GM23338 (cell line): ENCODE results near the gene SLC19A1. TPM values are rescaled to one million over a fixed set of nuclear protein-coding genes. Genes with fewer than 3 reads are reported as not detected.
A peak's percentile ranks its signal among the peaks of the same experiment; 100 is the strongest.

Source experiments
- ATAC-seq: fragments of 200-7000 bp; cut with Tn5 transposase; 3 replicates; pipeline ENCODE4 v1.9.1; 2020
- DNase-seq: peaks from one replicate; pipeline ENCODE4 v3.0.0-alpha.2; 2015; ENCODE audit warnings: low spot score
- H2AFZ ChIP-seq: fragments of 200-600 bp; sonication (generic); 2 replicates; pipeline ENCODE4 v1.8.0; 2016; ENCODE audit warnings: antibody characterized with exemption, mild to moderate bottlenecking, moderate library complexity
- H3F3A ChIP-seq: fragments of 200-600 bp; sonication (generic); replicated peaks from 2 replicates; pipeline ENCODE4 v1.8.0; 2017; ENCODE audit warnings: antibody characterized with exemption, mixed run types, low read depth
- H3K27ac ChIP-seq: fragments of 200-600 bp; sonication (generic); 2 replicates; pipeline ENCODE4 v1.6.1; 2016; ENCODE audit warnings: low read depth
- H3K27me3 ChIP-seq: fragments of 200-600 bp; sonication (generic); 2 replicates; pipeline ENCODE4 v1.8.0; 2016; ENCODE audit warnings: mild to moderate bottlenecking, mixed run types, moderate library complexity; ENCODE audit not compliant: insufficient read depth
- H3K36me3 ChIP-seq: fragments of 200-600 bp; sonication (generic); 2 replicates; pipeline ENCODE4 v1.8.0; 2016; ENCODE audit warnings: mild to moderate bottlenecking; ENCODE audit not compliant: insufficient read depth
- H3K4me1 ChIP-seq: fragments of 200-600 bp; sonication (generic); 2 replicates; pipeline ENCODE4 v1.8.0; 2016; ENCODE audit warnings: mild to moderate bottlenecking, moderate library complexity; ENCODE audit not compliant: insufficient read depth
- H3K4me2 ChIP-seq: fragments of 200-600 bp; sonication (generic); 2 replicates; pipeline ENCODE4 v1.7.1; 2017; ENCODE audit warnings: mixed run types
- H3K4me3 ChIP-seq: fragments of 200-600 bp; sonication (generic); 2 replicates; pipeline ENCODE4 v1.6.1; 2016; ENCODE audit warnings: mixed run types
- H3K79me2 ChIP-seq: fragments of 200-600 bp; sonication (generic); replicated peaks from 2 replicates; pipeline ENCODE4 v1.8.0; 2017; ENCODE audit warnings: mild to moderate bottlenecking; ENCODE audit not compliant: insufficient read depth
- H3K9me2 ChIP-seq: fragments of 200-600 bp; sonication (generic); 2 replicates; pipeline ENCODE4 v1.8.0; 2017; ENCODE audit not compliant: insufficient read depth
- H4K20me1 ChIP-seq: fragments of 200-600 bp; sonication (generic); replicated peaks from 2 replicates; pipeline ENCODE4 v1.8.0; 2017; ENCODE audit warnings: mild to moderate bottlenecking; ENCODE audit not compliant: insufficient read depth
- H3K27ac Mint-ChIP-seq: 2 replicates; pipeline ENCODE4 v1.8.0; 2020; ENCODE audit warnings: inconsistent platforms, mild to moderate bottlenecking, moderate library complexity, mixed read lengths
- H3K27me3 Mint-ChIP-seq: 3 replicates; pipeline ENCODE4 v1.8.0; 2022; ENCODE audit warnings: low read depth, mild to moderate bottlenecking, moderate library complexity, mixed read lengths, inconsistent platforms; ENCODE audit not compliant: insufficient read depth, poor library complexity
- H3K36me3 Mint-ChIP-seq: 3 replicates; pipeline ENCODE4 v1.8.0; 2021; ENCODE audit warnings: low read depth, mild to moderate bottlenecking, inconsistent platforms, moderate library complexity, mixed read lengths
- H3K4me1 Mint-ChIP-seq: 3 replicates; pipeline ENCODE4 v1.8.0; 2020; ENCODE audit warnings: mild to moderate bottlenecking, inconsistent platforms, mixed read lengths
- H3K4me3 Mint-ChIP-seq: 3 replicates; pipeline ENCODE4 v1.8.0; 2021; ENCODE audit warnings: moderate library complexity, mild to moderate bottlenecking, inconsistent platforms, mixed read lengths
- H3K9me3 Mint-ChIP-seq: 3 replicates; pipeline ENCODE4 v1.8.0; 2020; ENCODE audit warnings: moderate library complexity, mild to moderate bottlenecking, inconsistent platforms, mixed read lengths
- CTCF ChIP-seq, 2 experiments: fragments of 200-600 bp in 1 of 2; sonication (generic) in 1 of 2; conservative IDR thresholded peaks; 2 replicates each; pipeline versions ENCODE4 v1.5.1 to v1.6.1; 2016 to 2017; ENCODE audit warnings: antibody characterized with exemption in 2 of 2, low read depth in 2 of 2, mild to moderate bottlenecking in 2 of 2, moderate library complexity in 1 of 2
- ETS1 ChIP-seq: IDR thresholded peaks from 2 replicates; pipeline ENCODE4 v1.6.1; 2016; ENCODE audit warnings: antibody characterized with exemption
- EZH2 ChIP-seq: fragments of 200-600 bp; sonication (generic); IDR thresholded peaks from one replicate; pipeline ENCODE4 v1.8.0; 2017; ENCODE audit warnings: antibody characterized with exemption, mild to moderate bottlenecking, low read depth; ENCODE audit not compliant: unreplicated experiment
- POLR2AphosphoS5 ChIP-seq: IDR thresholded peaks from 2 replicates; pipeline ENCODE4 v1.6.1; 2016; ENCODE audit warnings: antibody characterized with exemption, low read depth
- REST ChIP-seq: IDR thresholded peaks from one replicate; pipeline ENCODE4 v1.6.1; 2018; ENCODE audit warnings: antibody characterized with exemption; ENCODE audit not compliant: unreplicated experiment
- ZNF331 ChIP-seq: fragments of 250-450 bp; sonication (Bioruptor Pico); IDR thresholded peaks from 2 replicates; pipeline ENCODE4 v1.5.0; 2020; ENCODE audit warnings: low read depth, mild to moderate bottlenecking, moderate library complexity
- ZNF462 ChIP-seq: fragments of 250-450 bp; sonication (Bioruptor Pico); IDR thresholded peaks from 2 replicates; pipeline ENCODE4 v1.5.0; 2020; ENCODE audit warnings: mild to moderate bottlenecking, moderate library complexity
- polyA plus RNA-seq: library from polyadenylated mRNA; unstranded; fragments of >200 nt; fragmentation: Nextera tagmentation; extraction: Ambion mirVana; gene quantifications from 2 replicates; pipeline ENCODE4 v1.2.1, GENCODE V29; 2016
- total RNA-seq: library from RNA; depleted of rRNA; stranded (reverse); fragments of >200 nt; shearing (Covaris generic); gene quantifications from 2 replicates; pipeline ENCODE4 v1.2.3, GENCODE V29; 2014

Gene SLC19A1
- total and polyA plus RNA-seq, 2 experiments from 2014 or later, result 31.2 to 33.0 TPM

GRCh38 chr21:45496151-45496967 is 45.9 kb downstream of the SLC19A1 start (continued):
- TF ChIP-seq ETS1 (no peak), ZNF331 (no peak), REST (no peak)

- H3K27me3 Mint-ChIP-seq, result peaks cover 13% of the 10 kb centered on the region
- Histone ChIP-seq H3K27me3 (no peaks in the 10 kb centered on the region), H3K27ac (no peak overlapping the region), H3K9me2 (no peaks in the 10 kb centered on the region), H3K4me3 (no peak overlapping the region), H4K20me1 (no peaks in the 10 kb centered on the region), H3K79me2 (no peaks in the 10 kb centered on the region), H2AFZ (no peak overlapping the region), H3K36me3 (peaks cover 9% of the 10 kb centered on the region; the same call in 1 of the 2 replicates), H3K4me2 (no peak overlapping the region), H3K4me1 (no peaks in the 10 kb centered on the region), H3F3A (0 out of 2 replicates have a peak, but pooled peaks cover 5% of the 10 kb centered on the region)
- peaks cover 59% of the 10 kb centered on the region for H3K36me3 Mint-ChIP-seq
- no peak overlapping the region for H3K4me3 Mint-ChIP-seq
- ATAC-seq (no peak), DNase-seq (no peak)
- no peak overlapping the region for H3K27ac Mint-ChIP-seq
- no peaks in the 10 kb centered on the region for H3K9me3 Mint-ChIP-seq
- no peaks in the 10 kb centered on the region for H3K4me1 Mint-ChIP-seq
- no peak for TF ChIP-seq ETS1
- TF ChIP-seq EZH2, result no peak
- TF ChIP-seq ZNF462 (CRISPR knock-in tag), result no peak
- TF ChIP-seq CTCF (conservative IDR thresholded peaks at IDR 0.05; ENCODE audit: low read depth in 2 of 2), result peak in 1 of 2 experiments; percentile 17; a peak in 1 of 4 replicates
- no peak for TF ChIP-seq POLR2AphosphoS5
- TF ChIP-seq ZNF331, result no peak
Measured at GRCh38 chr21:45494851-45495680, 47.2 kb downstream of the SLC19A1 start.
